Measurements from ENCODE around the gene KCNMA1.

DNA sequence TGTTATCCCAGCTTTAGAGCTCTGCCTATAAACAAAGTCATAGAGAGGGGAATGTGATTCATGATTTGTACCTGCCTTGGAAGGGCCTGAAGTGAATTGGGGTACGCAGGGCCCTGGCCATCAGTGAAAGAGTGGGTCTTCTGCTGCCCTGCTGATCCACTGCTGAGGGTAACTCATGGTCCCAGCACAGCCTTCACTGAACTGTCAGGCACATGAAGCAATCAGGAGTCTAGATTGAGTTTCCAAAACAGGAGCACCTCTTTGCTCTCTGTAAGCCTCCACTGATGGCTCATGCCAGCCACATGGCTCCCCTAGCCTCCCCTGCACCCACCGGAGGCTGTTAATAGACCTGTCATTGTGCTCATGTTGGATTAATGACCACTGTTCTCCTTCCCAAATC lies 217.6 kb downstream of the KCNMA1 start:
- TF ChIP-seq CTCF (IDR thresholded peaks at IDR 0.05 in 2 of 3, conservative IDR thresholded peaks at IDR 0.05 in 1 of 3; ENCODE audit: borderline replicate concordance in 1 of 3, insufficient read depth in 1 of 3, low read depth in 2 of 3, low read length in 2 of 3) (no peak), RAD21 (IDR thresholded peaks at IDR 0.05; ENCODE audit: low read depth) (no peak), ELF1 (IDR thresholded peaks at IDR 0.05; ENCODE audit: borderline replicate concordance, low read depth) (no peak), SIN3A (IDR thresholded peaks at IDR 0.05; ENCODE audit: low read depth) (no peak), FOSL1 (IDR thresholded peaks at IDR 0.05; ENCODE audit: low read depth) (no peak)

Data from HCT116 (cell line).